Caco-2 (cell line): Measurements from ENCODE around the gene CNTNAP4. TPM values are rescaled to one million over a fixed set of nuclear protein-coding genes. Genes with fewer than 3 reads are reported as not detected.

ENCODE experiments used
- BruUV-seq: library from RNA; stranded (reverse); fragments of 400-500 nt; replicated peaks from 2 replicates; lab custom pipeline; 2021; lab: Mats Ljungman, UMichigan
- CTCF ChIA-PET: fragments of 300-600 bp; sonication (Branson Sonifier 250); formaldehyde crosslinking; loops from one replicate; lab custom pipeline; 2022; ENCODE audit warnings: antibody characterized with exemption; lab: Charles Lee
- POLR2A ChIA-PET: fragments of 300-600 bp; sonication (Branson Sonifier 250); formaldehyde crosslinking; loops from one replicate; lab custom pipeline; 2022; ENCODE audit warnings: antibody characterized with exemption; lab: Charles Lee
- DNase-seq, 2 experiments: peaks; one replicate each; pipeline versions ENCODE4 v3.0.0 to v3.0.0-alpha.2; 2020 to 2022
- H3K27me3 ChIP-seq: replicated peaks from 2 replicates; pipeline ENCODE4 v1.6.0; 2011; ENCODE audit warnings: low read length; ENCODE audit not compliant: control insufficient read depth, insufficient read depth
- H3K36me3 ChIP-seq: 2 replicates; pipeline ENCODE4 v1.5.1; 2011; ENCODE audit warnings: low read length; ENCODE audit not compliant: control insufficient read depth, insufficient read depth
- H3K4me1 ChIP-seq: fragments of 250-450 bp; sonication (Bioruptor Pico); 2 replicates; pipeline ENCODE4 v1.5.1; 2020; ENCODE audit warnings: mild to moderate bottlenecking
- H3K4me3 ChIP-seq: 2 replicates; pipeline ENCODE4 v1.5.1; 2011; ENCODE audit warnings: low read depth, mild to moderate bottlenecking, control low read depth, low read length
- H3K9me3 ChIP-seq: fragments of 250-450 bp; sonication (Bioruptor Pico); 2 replicates; pipeline ENCODE4 v1.5.1; 2020; ENCODE audit warnings: mild to moderate bottlenecking, moderate library complexity
- H3K27ac Mint-ChIP-seq: one replicate; pipeline ENCODE4 v1.8.0; 2022; ENCODE audit warnings: mixed read lengths; ENCODE audit not compliant: unreplicated experiment
- H3K27me3 Mint-ChIP-seq: one replicate; pipeline ENCODE4 v1.8.0; 2022; ENCODE audit warnings: mixed read lengths; ENCODE audit not compliant: insufficient read depth, unreplicated experiment
- H3K36me3 Mint-ChIP-seq: one replicate; pipeline ENCODE4 v1.8.0; 2022; ENCODE audit warnings: mild to moderate bottlenecking, mixed read lengths; ENCODE audit not compliant: insufficient read depth, unreplicated experiment
- H3K4me1 Mint-ChIP-seq: one replicate; pipeline ENCODE4 v1.8.0; 2022; ENCODE audit warnings: low read depth, mixed read lengths; ENCODE audit not compliant: unreplicated experiment
- H3K4me3 Mint-ChIP-seq: one replicate; pipeline ENCODE4 v1.8.0; 2022; ENCODE audit warnings: mild to moderate bottlenecking, moderate library complexity, mixed read lengths; ENCODE audit not compliant: unreplicated experiment
- H3K9me3 Mint-ChIP-seq: one replicate; pipeline ENCODE4 v1.8.0; 2022; ENCODE audit warnings: mixed read lengths; ENCODE audit not compliant: unreplicated experiment
- intact Hi-C: fragments of 100-400 bp; cut with micrococcal nuclease; formaldehyde crosslinking; loops from one replicate; pipeline ENCODE4 v1.10.0; 2022; ENCODE audit not compliant: unreplicated experiment
- total RNA-seq: library from RNA; stranded (reverse); gene quantifications from 2 replicates; pipeline ENCODE4 v1.2.3, GENCODE V29; 2022
- TF ChIP-seq, protein P1 (sequence below), 2 experiments: fragments of 200-600 bp in 1 of 2; IDR thresholded peaks; 1 replicate in 1 of 2; 2 replicates in 1 of 2; pipeline versions ENCODE4 v1.5.1 to v1.8.0; 2011 to 2022; ENCODE audit warnings: antibody characterized with exemption in 1 of 2, control low read depth in 1 of 2, inconsistent platforms in 1 of 2, low read depth in 1 of 2, low read length in 1 of 2, mild to moderate bottlenecking in 1 of 2, moderate library complexity in 1 of 2; ENCODE audit not compliant: insufficient read depth in 1 of 2, severe bottlenecking in 1 of 2, unreplicated experiment in 1 of 2

The CNTNAP4 gene
- total RNA-seq, 1 experiment from 2014 or later = not detected

- no TSS peak for BruUV-seq
- H3K27ac Mint-ChIP-seq = no peak overlapping the region
- no peaks in the 10 kb centered on the region for H3K9me3 Mint-ChIP-seq
Observed at GRCh38 chr16:76441391-76441790, 164.2 kb downstream of the CNTNAP4 start.

DNA sequence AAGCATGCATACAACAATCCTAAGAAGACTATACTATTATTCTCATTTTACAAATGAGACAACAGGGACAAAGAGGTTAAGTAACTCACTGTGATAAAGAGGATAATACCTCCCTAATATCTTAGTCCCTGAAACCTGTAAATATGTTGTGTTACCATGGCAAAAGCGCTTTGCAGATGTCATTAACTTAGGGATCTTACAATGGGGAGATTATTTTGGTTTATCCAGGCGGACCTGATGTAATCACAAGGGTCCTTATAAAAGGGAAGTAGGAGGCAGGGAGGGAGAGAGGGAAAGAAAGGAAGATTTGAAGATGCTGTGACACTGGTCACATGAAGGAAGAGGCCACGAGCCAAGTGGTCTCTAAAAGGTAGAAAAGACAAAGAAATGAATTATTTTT, 164.7 kb downstream of the CNTNAP4 start:
- Mint-ChIP-seq H3K4me1 (no peaks in the 10 kb centered on the region), H3K4me3 (no peak overlapping the region), H3K27me3 (peaks cover 2% of the 10 kb centered on the region), H3K36me3 (no peaks in the 10 kb centered on the region), H3K27ac (no peak overlapping the region), H3K9me3 (no peaks in the 10 kb centered on the region)
- no TSS peak for BruUV-seq
- ChIA-PET CTCF (no interaction called here), POLR2A (no interaction called here)
- no peak overlapping the region for H3K4me3 ChIP-seq
- no peaks in the 10 kb centered on the region for H3K4me1 ChIP-seq
- intact Hi-C loops = no loop called here
- no peak for DNase-seq
- no peaks in the 10 kb centered on the region for H3K36me3 ChIP-seq
- no peaks in the 10 kb centered on the region for H3K27me3 ChIP-seq
- no peaks in the 10 kb centered on the region for H3K9me3 ChIP-seq
- TF ChIP-seq, protein P1, sequence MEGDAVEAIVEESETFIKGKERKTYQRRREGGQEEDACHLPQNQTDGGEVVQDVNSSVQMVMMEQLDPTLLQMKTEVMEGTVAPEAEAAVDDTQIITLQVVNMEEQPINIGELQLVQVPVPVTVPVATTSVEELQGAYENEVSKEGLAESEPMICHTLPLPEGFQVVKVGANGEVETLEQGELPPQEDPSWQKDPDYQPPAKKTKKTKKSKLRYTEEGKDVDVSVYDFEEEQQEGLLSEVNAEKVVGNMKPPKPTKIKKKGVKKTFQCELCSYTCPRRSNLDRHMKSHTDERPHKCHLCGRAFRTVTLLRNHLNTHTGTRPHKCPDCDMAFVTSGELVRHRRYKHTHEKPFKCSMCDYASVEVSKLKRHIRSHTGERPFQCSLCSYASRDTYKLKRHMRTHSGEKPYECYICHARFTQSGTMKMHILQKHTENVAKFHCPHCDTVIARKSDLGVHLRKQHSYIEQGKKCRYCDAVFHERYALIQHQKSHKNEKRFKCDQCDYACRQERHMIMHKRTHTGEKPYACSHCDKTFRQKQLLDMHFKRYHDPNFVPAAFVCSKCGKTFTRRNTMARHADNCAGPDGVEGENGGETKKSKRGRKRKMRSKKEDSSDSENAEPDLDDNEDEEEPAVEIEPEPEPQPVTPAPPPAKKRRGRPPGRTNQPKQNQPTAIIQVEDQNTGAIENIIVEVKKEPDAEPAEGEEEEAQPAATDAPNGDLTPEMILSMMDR (IDR thresholded peaks at IDR 0.05; ENCODE audit: insufficient read depth in 1 of 2, low read depth in 1 of 2, low read length in 1 of 2, severe bottlenecking in 1 of 2, unreplicated experiment in 1 of 2) = no peak

More at GRCh38 chr16:76441391-76441790, 164.2 kb downstream of the CNTNAP4 start:
- Mint-ChIP-seq H3K27me3 (peaks cover 2% of the 10 kb centered on the region), H3K4me3 (no peak overlapping the region), H3K36me3 (no peaks in the 10 kb centered on the region), H3K4me1 (no peaks in the 10 kb centered on the region)
- TF ChIP-seq, protein P1 (IDR thresholded peaks at IDR 0.05; ENCODE audit: insufficient read depth in 1 of 2, low read depth in 1 of 2, low read length in 1 of 2, severe bottlenecking in 1 of 2, unreplicated experiment in 1 of 2) = no peak
- ChIA-PET POLR2A (no interaction called here), CTCF (no interaction called here)
- Histone ChIP-seq H3K4me1 (no peaks in the 10 kb centered on the region), H3K9me3 (no peaks in the 10 kb centered on the region), H3K27me3 (no peaks in the 10 kb centered on the region), H3K36me3 (no peaks in the 10 kb centered on the region), H3K4me3 (no peak overlapping the region)
- no peak for DNase-seq
- intact Hi-C loops = no loop called here

GRCh38 chr16:76443973-76444372, 166.8 kb downstream of the CNTNAP4 start:
- TF ChIP-seq, protein P1 (IDR thresholded peaks at IDR 0.05; ENCODE audit: insufficient read depth in 1 of 2, low read depth in 1 of 2, low read length in 1 of 2, severe bottlenecking in 1 of 2, unreplicated experiment in 1 of 2) = no peak
- H3K9me3 Mint-ChIP-seq = no peaks in the 10 kb centered on the region
- no peaks in the 10 kb centered on the region for H3K27me3 ChIP-seq
- H3K27ac Mint-ChIP-seq = no peak overlapping the region
- DNase-seq = no peak
- ChIA-PET CTCF (no interaction called here), POLR2A (no interaction called here)
- no peak overlapping the region for H3K4me3 ChIP-seq
- H3K4me1 Mint-ChIP-seq = no peaks in the 10 kb centered on the region
- peaks cover 2% of the 10 kb centered on the region for H3K27me3 Mint-ChIP-seq
- H3K9me3 ChIP-seq = no peaks in the 10 kb centered on the region
- intact Hi-C loops = no loop called here
- no peaks in the 10 kb centered on the region for H3K36me3 ChIP-seq
- H3K4me1 ChIP-seq = no peaks in the 10 kb centered on the region
- no peak overlapping the region for H3K4me3 Mint-ChIP-seq
- no TSS peak for BruUV-seq
- no peaks in the 10 kb centered on the region for H3K36me3 Mint-ChIP-seq
